ENCODE measurements around the gene TECPR1. TPM values are rescaled to one million over a fixed set of nuclear protein-coding genes. Genes with fewer than 3 reads are reported as not detected.

The TECPR1 gene
- total RNA-seq, 8 experiments from 2014 or later = 7.0 to 23.4 (median 16.2) TPM

- no peak for ATAC-seq (replicated peaks in 6 of 8)
- 80 to 100% (median 92%) methylated on average over 3 to 15 of the region's 32 CpGs; no CpG with 5 or more reads in 4 of the 10 experiments for WGBS, 10 experiments
- no peaks in the 10 kb centered on the region for H3K4me1 ChIP-seq (replicated peaks in 1 of 2)
- no peak overlapping the region for H3K27ac ChIP-seq
- in situ Hi-C loops (cut with MboI; ENCODE audit: low pct_unique_long_range_greater_than_20kb in 2 of 9, low sequenced_read_pairs in 9 of 9, unreplicated experiment in 9 of 9) = no loop called here
- H3K4me3 ChIP-seq = no peak overlapping the region
Measured at GRCh38 chr7:98215561-98216495, 36.2 kb downstream of the TECPR1 start.

GRCh38 chr7:98214811-98215321 lies 37.2 kb downstream of the TECPR1 start:
- in situ Hi-C loops (cut with MboI; ENCODE audit: low pct_unique_long_range_greater_than_20kb in 2 of 9, low sequenced_read_pairs in 9 of 9, unreplicated experiment in 9 of 9) = no loop called here
- no peak for ATAC-seq (replicated peaks in 6 of 8)
- no peaks in the 10 kb centered on the region for H3K4me1 ChIP-seq (replicated peaks in 1 of 2)
- no peak overlapping the region for H3K27ac ChIP-seq
- 73 to 93% (median 84%) methylated on average over 1 to 8 of the region's 27 CpGs; no CpG with 5 or more reads in 4 of the 10 experiments for WGBS, 10 experiments
- H3K4me3 ChIP-seq = no peak overlapping the region

GRCh38 chr7:98213888-98214810 lies 37.9 kb downstream of the TECPR1 start:
- H3K4me1 ChIP-seq (replicated peaks in 1 of 2) = no peaks in the 10 kb centered on the region
- no peak overlapping the region for H3K27ac ChIP-seq
- in situ Hi-C loops (cut with MboI; ENCODE audit: low pct_unique_long_range_greater_than_20kb in 2 of 9, low sequenced_read_pairs in 9 of 9, unreplicated experiment in 9 of 9) = no loop called here
- WGBS, 10 experiments = 88 to 100% (median 91%) methylated on average over 1 to 6 of the region's 25 CpGs; no CpG with 5 or more reads in 6 of the 10 experiments
- ATAC-seq (replicated peaks in 6 of 8) = peak in 2 of 8 experiments; percentile 11 to 15
- no peak overlapping the region for H3K4me3 ChIP-seq

GRCh38 chr7:98213296-98213887 lies 38.6 kb downstream of the TECPR1 start:
- no peak overlapping the region for H3K4me3 ChIP-seq
- H3K4me1 ChIP-seq (replicated peaks in 1 of 2) = no peaks in the 10 kb centered on the region
- 80 to 100% (median 92%) methylated on average over 1 to 2 of the region's 8 CpGs; no CpG with 5 or more reads in 5 of the 10 experiments for WGBS, 10 experiments
- no peak for ATAC-seq (replicated peaks in 6 of 8)
- no peak overlapping the region for H3K27ac ChIP-seq
- in situ Hi-C loops (cut with MboI; ENCODE audit: low pct_unique_long_range_greater_than_20kb in 2 of 9, low sequenced_read_pairs in 9 of 9, unreplicated experiment in 9 of 9) = no loop called here

DNA sequence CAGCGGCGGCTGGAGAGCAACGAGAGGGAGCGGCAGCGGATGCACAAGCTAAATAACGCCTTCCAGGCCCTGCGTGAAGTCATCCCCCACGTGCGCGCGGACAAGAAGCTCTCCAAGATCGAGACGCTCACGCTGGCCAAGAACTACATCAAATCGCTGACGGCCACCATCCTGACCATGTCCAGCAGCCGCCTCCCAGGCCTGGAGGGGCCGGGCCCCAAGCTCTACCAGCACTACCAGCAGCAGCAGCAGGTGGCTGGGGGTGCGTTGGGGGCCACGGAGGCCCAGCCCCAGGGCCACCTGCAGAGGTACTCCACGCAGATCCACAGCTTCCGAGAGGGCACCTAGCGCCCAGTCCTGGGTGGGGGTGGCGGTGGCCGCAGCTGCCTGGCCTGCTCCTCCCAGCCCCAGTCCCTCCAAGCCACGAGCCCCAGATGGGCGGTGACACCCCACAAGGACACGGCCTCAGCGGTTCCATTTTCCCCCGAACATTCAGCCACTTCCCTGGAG lies 39.4 kb downstream of the TECPR1 start:
- WGBS, 10 experiments = 87 to 100% (median 92%) methylated on average over 1 to 3 of the region's 30 CpGs; no CpG with 5 or more reads in 7 of the 10 experiments
- ATAC-seq (replicated peaks in 6 of 8) = no peak

GRCh38 chr7:98211676-98212531 lies 40.1 kb downstream of the TECPR1 start:
- ATAC-seq (replicated peaks in 6 of 8) = peak in 6 of 8 experiments; percentile 5 to 41 (median 28)
- Histone ChIP-seq H3K4me3 (peak overlapping the region in 3 of 5 donors; percentile 22 to 26 (median 26)), H3K4me1 (replicated peaks in 1 of 2) (no peaks in the 10 kb centered on the region), H3K27ac (no peak overlapping the region)
- WGBS, 10 experiments = 100% methylated on average over 2 of the region's 49 CpGs; no CpG with 5 or more reads in 8 of the 10 experiments
- in situ Hi-C loops (cut with MboI; ENCODE audit: low pct_unique_long_range_greater_than_20kb in 2 of 9, low sequenced_read_pairs in 9 of 9, unreplicated experiment in 9 of 9) = no loop called here

More for the DNA sequence above, 39.4 kb downstream of the TECPR1 start:
- in situ Hi-C loops (cut with MboI; ENCODE audit: low pct_unique_long_range_greater_than_20kb in 2 of 9, low sequenced_read_pairs in 9 of 9, unreplicated experiment in 9 of 9) = no loop called here
- H3K4me3 ChIP-seq = no peak overlapping the region
- H3K27ac ChIP-seq = no peak overlapping the region
- H3K4me1 ChIP-seq (replicated peaks in 1 of 2) = no peaks in the 10 kb centered on the region

DNA sequence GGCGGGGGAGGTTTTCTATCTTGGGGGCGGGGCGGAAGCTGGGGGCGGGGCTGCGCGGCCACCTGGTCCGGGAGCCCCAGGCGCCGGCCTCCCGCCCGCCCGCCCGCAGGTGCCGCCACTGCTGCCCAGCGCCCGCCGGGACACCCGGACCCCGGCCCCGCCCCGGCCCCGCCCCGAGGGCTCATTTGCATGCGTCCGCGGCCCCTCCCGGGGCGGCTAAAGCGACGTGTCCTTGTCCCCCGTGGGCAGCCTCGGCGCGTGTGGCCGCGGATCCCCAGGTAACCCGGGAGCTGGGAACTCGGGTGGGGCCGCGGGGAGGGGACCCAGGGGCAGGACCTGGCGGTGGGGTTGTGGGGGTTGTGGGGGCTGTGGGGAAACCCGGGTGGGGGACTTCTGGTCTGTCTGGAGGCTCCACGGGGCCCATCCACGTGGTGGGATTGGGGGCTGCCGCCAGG lies 40.8 kb downstream of the TECPR1 start, which contains the start of gene BHLHA15:
Gene BHLHA15, plus strand, starts transcription at position 219 of the 455 bp plus-strand sequence. CDS start 871 bp downstream, outside the sequence.
- ATAC-seq (replicated peaks in 6 of 8) = peak; percentile 45 to 75 (median 63)

DNA sequence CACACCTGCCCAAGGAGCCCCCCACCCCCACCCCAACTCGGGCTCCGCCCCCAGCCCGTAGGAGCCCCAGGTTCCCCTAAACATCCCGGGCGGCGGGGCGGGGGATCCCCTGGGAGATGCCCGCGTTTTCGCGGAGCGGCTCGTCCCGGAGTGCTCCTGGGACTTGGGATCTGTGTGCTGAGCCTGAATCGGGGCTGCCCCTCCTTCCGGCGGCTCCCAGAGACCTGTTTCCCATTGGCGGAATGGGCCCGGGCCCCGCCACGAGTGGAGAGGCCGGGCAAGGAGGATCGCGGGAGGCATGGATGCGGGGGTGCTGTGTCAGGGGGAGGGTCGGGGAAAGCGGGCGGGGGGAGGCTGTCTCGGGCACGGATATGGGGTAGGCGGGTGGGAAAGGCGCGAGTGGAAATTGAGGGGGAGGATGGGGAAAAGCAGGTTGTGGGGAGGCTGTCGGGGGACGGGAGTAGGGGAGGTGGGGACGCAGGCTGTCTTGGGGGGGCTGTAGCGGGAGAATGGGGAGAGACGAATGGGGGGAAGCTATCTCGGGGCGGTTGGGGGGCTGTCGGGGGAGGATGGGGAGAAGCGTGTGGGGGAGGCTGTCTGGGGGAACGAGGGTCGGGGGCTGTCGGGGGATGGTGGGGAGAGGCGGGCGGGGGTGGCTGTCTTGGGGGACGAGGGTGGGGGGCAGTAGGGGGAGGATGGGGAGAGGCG lies 41.4 kb downstream of the TECPR1 start:
- in situ Hi-C loops (cut with MboI; ENCODE audit: low pct_unique_long_range_greater_than_20kb in 2 of 9, low sequenced_read_pairs in 9 of 9, unreplicated experiment in 9 of 9) = no loop called here
- no peaks in the 10 kb centered on the region for H3K4me1 ChIP-seq (replicated peaks in 1 of 2)
- peak overlapping the region in 3 of 5 donors; percentile 22 to 26 (median 26) for H3K4me3 ChIP-seq
- peak in 7 of 8 experiments; percentile 24 to 55 (median 45) for ATAC-seq (replicated peaks in 6 of 8)
- WGBS, 10 experiments = 27% methylated on average over 3 of the region's 49 CpGs; no CpG with 5 or more reads in 9 of the 10 experiments
- no peak overlapping the region for H3K27ac ChIP-seq

More for the DNA sequence above, 40.8 kb downstream of the TECPR1 start, which contains the start of gene BHLHA15:
- Histone ChIP-seq H3K4me1 (replicated peaks in 1 of 2) (no peaks in the 10 kb centered on the region), H3K4me3 (peak within 1 kb of the TSS; percentile 17 to 26 (median 22)), H3K27ac (no peak within 1 kb of the TSS)
- no CpG with 5 or more reads among the region's 45 CpGs for WGBS, 10 experiments
- in situ Hi-C loops (cut with MboI; ENCODE audit: low pct_unique_long_range_greater_than_20kb in 2 of 9, low sequenced_read_pairs in 9 of 9, unreplicated experiment in 9 of 9) = no loop called here

GRCh38 chr7:98209166-98209920 lies 42.7 kb downstream of the TECPR1 start:
- WGBS, 10 experiments = 86 to 100% (median 92%) methylated on average over 2 to 14 of the region's 17 CpGs; no CpG with 5 or more reads in 3 of the 10 experiments
- ATAC-seq (replicated peaks in 6 of 8) = no peak
- H3K27ac ChIP-seq = no peak overlapping the region
- no peaks in the 10 kb centered on the region for H3K4me1 ChIP-seq (replicated peaks in 1 of 2)
- in situ Hi-C loops (cut with MboI; ENCODE audit: low pct_unique_long_range_greater_than_20kb in 2 of 9, low sequenced_read_pairs in 9 of 9, unreplicated experiment in 9 of 9) = no loop called here
- H3K4me3 ChIP-seq = no peak overlapping the region

DNA sequence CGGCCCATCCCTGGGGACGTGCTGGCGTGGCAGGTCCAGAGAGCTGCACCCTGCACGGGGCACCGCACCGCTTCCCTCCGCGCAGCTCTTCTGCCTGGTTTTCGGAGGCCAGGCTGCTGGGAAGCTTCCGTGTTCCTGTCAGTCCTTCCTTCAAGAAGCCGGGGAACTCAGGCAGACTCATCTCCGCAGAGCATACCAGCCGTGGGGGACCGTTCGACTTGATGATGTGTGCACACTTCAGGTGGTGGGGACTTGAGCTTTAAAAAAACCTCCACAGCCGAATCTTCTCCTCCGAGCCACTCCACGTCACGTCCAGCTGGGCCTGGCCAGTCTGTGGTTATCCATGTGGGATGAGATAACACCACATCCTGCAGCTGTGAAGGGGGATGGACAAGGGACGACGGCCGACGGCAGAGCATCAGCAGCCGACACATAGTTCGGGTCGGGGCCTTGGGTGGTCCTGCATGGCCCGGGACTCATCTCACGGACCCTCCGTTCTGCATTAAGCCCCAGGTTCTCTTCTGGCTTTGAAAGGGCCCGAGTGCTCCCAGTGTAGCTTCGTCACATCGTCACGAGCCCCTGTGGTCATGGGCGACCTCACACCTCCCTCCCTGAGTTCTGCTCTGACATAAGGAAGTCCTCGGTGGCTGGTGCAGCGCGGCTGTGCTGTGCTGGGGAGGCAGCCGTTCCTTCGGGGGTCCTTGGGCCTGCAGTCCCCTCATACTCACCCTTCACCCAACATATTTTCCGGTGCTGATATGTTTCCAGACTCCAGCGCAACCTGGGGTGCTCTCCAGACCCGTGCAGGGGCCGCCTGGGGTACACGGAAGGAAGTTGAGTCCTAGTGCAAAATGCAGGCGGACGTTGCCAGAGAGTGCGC lies 45.3 kb downstream of the TECPR1 start:
- no peak overlapping the region for H3K4me3 ChIP-seq
- 86 to 100% (median 93%) methylated on average over 1 to 9 of the region's 47 CpGs; no CpG with 5 or more reads in 3 of the 10 experiments for whole genome bisulfite sequencing, 10 experiments
- H3K27ac ChIP-seq = no peak overlapping the region
- ATAC-seq (replicated peaks in 6 of 8) = no peak
- in situ Hi-C loops (cut with MboI; ENCODE audit: low pct_unique_long_range_greater_than_20kb in 2 of 9, low sequenced_read_pairs in 9 of 9, unreplicated experiment in 9 of 9) = no loop called here
- no peaks in the 10 kb centered on the region for H3K4me1 ChIP-seq (replicated peaks in 1 of 2)
